Hindlimb muscle (tissue), 1 donor: Measurements from ENCODE around the gene RTKN. TPM values are rescaled to one million over a fixed set of nuclear protein-coding genes. Genes with fewer than 3 reads are reported as not detected.
A peak's percentile ranks its signal among the peaks of the same experiment; 100 is the strongest.
"Not testable (repeated sequence)": the region's sequence is repeated elsewhere in the genome, so short reads cannot be mapped to it uniquely, and the experiment has no call there.

Experiments used
- DNase-seq: peaks from one replicate; pipeline ENCODE4 v3.0.0-alpha.2; 2013
- polyA plus RNA-seq: library from polyadenylated mRNA; unstranded; fragments of 120-200 nt; gene quantifications from one replicate; pipeline ENCODE4 v1.2.1, GENCODE V29; 2013; ENCODE audit not compliant: insufficient read length

RTKN gene, protein sequence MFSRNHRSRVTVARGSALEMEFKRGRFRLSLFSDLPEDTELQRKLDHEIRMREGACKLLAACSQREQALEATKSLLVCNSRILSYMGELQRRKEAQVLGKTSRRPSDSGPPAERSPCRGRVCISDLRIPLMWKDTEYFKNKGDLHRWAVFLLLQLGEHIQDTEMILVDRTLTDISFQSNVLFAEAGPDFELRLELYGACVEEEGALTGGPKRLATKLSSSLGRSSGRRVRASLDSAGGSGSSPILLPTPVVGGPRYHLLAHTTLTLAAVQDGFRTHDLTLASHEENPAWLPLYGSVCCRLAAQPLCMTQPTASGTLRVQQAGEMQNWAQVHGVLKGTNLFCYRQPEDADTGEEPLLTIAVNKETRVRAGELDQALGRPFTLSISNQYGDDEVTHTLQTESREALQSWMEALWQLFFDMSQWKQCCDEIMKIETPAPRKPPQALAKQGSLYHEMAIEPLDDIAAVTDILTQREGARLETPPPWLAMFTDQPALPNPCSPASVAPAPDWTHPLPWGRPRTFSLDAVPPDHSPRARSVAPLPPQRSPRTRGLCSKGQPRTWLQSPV
- 60.4 TPM for polyA plus RNA-seq

DNA sequence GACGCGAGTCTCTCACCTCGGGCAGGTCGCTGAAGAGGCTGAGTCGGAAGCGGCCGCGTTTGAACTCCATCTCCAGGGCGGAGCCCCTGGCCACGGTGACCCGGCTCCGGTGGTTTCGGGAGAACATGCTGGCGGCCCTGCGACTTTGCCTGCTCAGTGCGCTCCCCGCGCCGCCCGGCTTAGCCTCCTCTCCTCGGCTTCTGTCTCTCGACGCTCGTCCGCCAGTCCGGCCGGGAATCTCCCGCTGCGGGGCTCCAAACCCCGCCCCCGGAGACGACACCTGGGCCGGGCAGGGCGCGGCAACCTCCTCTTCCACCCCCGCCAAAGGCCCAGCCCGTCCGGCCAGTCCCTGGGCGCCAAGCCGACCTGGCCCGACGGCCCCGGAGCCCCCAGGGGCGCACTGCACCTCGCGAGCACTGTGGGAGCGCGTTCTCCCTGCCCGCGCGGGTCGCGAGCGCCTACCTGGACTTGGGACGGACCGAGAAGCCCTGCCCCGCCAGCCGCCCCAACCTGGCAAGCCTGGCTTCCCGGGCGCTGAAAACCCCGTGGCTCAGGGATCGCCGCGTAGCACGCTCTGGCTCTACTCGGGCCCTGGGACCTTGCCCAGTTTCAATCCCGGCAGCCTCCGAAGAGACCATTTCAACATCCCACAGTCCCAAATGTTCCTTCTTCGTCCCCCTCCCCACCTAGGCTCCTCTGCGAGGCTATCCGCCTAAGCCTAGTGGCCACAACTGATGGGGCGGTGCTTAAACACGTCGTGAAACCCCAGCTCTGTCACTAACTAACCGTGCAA lies at the start of gene RTKN:
TSS of gene RTKN (minus strand) at position 248 of the 793 bp plus-strand sequence. CDS start at position 127, 121 bp downstream.
- DNase-seq, result peak; percentile 54

DNA sequence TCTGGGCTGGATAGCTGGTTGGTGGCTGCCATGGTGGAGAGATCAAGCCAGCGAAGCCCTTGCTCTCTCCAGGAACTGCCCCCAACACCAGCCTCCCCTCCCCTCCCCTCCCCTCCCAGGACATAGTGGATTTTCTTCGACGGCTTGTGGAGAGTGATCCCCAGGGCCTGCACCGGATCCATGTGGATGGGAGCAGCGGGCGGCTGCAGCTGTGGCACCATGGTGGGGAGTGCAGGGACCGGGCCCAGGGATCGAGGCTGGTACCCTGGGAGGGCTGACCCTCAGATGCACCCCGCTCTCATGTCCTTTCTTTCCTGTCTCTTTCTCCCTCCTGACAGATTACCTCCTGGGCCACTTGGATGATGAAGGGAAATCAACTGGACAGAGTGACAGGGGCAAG lies 48.2 kb upstream of the RTKN start:
- no peak for DNase-seq

DNA sequence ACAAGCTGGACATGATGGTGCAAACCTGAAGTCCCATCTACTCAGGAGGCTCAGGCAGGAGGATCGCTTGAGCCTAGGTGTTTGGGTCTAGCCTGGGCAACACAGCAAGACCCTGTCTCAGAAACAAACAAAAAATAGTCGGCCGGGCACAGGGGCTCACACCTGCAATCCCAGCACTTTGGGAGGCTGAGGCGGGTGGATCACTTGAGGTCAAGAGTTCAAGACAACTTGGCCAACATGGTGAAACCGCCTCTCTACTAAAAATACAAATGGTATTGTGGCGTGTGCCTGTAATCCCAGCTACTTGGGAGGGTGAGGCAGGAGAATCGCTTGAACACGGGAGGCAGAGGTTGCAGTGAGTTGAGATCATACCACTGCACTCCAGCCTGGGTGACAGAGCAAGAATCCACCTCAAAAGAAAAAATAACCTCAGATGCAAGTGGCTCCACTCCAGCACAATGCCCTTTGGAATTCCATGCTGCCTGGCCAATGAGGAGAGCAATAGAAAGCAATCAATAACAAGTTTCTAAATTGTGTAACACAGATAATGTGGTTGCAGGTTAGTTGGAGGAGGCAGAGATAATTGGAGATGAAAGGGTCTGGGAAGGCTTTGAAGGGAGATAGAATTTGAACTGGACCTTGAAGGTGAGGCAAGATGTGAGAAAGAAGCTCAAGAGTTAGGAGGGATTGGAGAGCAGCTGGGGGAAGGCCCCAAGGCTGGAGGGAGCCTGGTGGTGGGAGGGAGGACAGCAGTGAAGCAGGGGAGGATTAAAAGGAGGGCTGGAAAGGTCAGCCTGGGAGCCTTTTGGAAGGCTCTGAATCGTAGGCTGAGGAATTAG lies 47.1 kb upstream of the RTKN start:
- no peak for DNase-seq

DNA sequence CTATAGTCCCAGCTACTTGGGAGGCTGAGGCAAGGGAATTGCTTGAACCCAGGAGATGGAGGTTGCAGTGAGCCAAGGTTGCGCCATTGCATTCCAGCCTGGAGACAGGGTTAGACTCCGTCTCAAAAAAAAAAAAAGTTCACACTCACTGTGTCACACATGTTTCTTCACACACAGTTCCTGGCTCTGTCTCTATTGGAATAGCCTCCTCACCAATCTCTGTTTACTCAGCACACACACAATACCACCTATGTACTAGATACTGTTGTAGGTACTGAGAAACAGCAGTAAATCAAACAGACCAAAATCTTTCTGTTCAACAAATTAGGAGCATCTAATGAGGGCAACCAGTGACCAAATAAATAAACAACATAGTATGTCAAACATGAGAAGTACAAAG lies 44.4 kb upstream of the RTKN start:
- DNase-seq, result no peak

DNA sequence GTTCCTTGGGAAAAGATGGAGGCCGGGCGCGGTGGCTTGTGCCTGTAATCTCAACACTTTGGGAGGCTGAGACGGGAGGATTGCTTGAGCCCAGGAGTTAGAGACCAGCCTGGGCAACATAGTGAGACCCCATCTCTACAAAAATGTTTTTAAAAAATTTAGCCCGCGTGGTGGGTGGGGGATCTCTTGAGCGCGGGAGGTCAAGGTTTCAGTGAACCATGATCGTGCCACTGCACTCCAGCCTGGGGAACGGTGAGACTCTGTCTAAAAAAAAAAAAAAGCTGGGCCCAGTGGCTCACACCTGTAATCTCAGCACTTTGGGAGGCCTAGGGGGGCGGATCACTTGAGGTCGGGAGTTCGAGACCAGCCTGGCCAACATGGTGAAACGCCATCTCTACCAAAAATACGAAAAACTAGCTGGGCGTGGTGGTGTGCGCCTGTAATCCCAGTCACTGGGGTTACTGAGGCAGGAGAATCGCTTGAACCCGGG lies 42.0 kb upstream of the RTKN start:
- DNase-seq, result not testable (repeated sequence)

DNA sequence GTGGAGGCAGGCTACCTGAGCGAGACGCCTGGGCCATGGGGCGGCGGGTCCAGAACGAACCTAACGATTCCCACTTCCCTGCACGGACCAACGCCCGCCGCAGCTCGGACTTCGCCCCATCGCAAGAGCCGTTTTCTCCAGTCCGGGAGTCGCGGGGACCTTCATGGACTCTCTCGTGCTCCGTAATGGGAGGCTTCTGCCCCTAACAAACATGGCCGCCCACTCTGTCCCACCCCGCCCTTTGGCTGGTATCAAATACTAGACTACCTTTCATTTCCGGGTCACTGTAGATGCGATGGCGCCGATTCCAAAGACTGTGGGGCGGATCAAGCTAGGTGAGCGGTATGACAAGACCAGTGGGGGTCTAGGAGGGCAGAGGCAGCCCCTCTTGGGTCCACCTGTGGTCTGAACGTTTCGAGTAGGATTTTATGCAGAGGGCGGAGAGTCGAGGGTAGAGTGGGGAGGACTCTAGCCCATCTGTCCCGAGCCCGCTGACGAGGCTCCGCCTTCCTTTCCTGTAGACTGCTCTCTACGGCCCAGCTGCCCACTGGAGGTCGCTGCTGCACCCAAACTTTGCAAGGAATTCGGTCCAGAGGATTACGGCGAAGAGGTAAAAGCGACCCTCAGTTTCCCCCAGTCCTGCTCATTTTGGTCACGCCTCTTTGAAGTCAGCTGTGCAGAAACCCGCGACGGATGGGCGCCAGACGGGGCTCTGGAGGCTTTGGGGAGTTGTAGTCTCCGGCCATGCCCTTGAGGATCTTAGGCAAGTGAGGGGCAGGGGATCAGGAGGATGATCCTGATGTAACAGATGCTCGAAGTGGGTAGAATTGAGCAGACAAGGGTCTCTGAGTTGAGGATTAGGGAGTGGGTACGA lies 41.3 kb upstream of the RTKN start, which contains the start of the genes CCDC142 and TTC31:
TSS of gene CCDC142 (minus strand) at position 198 of the 874 bp plus-strand sequence. CDS start at position 37, 161 bp downstream.
TSS of gene TTC31 (plus strand) at position 281 of the 874 bp plus-strand sequence. CDS start at position 296, 15 bp downstream.
- peak; percentile 96 for DNase-seq

DNA sequence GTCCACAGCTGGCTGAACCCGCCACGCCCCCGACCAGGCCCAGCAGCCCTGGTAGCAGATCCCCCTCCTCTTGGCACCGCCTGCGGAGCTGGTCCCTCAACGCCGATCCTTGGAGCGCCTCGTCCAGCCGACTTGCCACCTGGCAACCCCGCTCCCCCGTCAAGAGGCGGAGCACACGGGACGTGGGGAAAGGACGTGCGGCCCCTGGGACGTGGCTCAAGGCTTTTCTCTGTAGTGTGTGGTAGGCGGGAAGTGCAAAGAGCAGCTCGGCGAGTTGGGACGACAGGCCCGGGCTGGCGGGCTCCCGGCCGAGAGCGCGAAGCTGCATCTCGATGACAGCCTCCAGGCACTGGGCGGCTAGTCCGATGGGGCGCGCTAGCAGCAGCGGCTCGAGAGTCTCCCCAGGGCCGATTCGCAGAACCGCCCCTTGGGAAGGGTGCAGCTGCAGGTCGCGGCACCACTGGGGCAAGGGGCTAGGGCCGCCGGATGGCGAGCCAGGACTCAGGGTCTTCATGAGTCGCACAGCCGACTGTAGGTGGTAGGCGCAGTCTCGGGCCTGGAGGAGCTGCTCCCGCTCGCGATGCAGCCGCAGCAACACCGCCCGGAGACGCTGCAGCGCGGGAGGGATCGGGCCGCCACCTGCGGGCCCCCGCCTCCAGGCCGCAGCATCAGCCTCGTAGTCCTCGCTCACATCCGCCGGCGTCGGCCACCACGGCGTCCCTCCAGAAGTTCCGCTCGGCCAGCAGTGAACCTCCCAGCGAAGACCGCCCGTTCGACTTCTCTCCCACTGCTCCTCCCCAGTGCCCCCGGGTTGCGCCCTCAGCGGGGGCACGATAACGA lies 40.4 kb upstream of the RTKN start:
- no peak for DNase-seq

DNA sequence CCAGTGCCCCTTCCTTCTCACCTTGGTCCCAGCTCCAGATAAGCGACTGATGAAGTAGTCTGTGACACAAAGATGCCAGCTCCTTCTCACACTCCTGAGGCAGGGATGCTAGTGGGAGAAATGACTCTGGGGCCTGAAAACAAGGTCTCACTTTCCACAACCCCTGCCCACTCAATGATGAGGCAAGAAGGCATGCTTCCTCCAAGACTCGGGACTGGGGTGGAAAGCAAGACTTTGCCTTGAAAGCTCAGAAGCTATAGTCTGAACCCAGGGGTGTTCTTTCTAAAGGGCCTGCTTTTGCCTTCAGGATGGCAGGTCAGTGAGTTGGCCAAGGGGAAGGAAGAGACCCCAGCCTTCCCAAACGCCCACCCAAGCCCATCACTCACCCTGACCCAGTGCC lies 39.7 kb upstream of the RTKN start:
- no peak for DNase-seq

DNA sequence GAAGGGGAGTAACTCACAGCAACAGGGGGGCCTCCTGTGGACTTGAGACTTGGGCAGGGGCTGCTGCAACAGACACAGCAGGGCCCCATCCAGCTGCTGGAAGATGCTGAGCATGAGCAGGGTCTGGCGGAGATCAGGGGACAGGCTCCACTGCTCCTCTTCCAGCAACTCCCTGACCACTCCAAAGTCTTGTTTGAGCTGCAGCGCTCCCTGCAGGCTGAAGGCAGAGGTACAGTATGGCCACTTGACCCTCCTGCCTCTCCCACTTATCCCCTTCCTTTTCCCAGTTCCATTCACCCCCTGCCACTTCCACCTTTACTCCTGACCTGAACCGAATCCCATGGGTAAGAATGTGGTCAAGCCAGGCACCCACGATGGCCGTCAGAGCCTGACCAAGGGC lies 33.2 kb upstream of the RTKN start:
- no peak for DNase-seq

DNA sequence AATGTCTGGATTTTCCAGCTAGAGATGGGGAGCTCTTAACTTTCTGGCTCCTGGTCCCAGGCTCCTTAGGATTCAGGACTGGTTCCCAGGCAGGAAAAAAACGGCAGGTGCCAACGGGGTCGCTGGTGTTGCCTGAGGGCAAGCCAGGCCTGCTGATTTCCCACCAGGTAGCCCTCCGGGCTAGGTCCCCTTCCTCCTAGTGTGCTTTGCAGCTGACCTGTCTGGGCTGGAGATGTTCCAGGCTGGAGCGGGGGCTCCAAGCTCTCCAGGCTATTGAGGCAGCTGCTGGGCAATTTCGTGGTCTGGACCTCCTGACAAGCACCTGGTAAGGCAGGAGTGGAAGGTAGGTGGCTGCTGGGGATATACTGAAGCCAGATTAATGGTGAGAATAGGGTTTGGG lies 32.7 kb upstream of the RTKN start:
- DNase-seq, result no peak

DNA sequence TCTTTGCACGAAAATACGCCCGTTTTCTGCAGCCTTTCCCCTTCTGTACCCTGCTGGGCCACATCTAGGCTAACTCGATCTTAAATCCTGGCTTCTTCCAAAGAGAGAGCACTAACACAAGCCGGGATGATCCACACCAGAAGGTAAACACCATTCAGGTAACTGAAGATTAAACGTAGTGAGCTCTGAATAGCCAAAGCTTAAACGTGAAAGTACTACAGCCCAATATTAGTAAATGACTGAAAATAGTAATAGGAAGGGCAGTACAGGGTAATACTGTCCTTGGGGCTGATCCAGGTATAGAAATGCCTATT lies 31.2 kb upstream of the RTKN start:
- DNase-seq, result no peak

DNA sequence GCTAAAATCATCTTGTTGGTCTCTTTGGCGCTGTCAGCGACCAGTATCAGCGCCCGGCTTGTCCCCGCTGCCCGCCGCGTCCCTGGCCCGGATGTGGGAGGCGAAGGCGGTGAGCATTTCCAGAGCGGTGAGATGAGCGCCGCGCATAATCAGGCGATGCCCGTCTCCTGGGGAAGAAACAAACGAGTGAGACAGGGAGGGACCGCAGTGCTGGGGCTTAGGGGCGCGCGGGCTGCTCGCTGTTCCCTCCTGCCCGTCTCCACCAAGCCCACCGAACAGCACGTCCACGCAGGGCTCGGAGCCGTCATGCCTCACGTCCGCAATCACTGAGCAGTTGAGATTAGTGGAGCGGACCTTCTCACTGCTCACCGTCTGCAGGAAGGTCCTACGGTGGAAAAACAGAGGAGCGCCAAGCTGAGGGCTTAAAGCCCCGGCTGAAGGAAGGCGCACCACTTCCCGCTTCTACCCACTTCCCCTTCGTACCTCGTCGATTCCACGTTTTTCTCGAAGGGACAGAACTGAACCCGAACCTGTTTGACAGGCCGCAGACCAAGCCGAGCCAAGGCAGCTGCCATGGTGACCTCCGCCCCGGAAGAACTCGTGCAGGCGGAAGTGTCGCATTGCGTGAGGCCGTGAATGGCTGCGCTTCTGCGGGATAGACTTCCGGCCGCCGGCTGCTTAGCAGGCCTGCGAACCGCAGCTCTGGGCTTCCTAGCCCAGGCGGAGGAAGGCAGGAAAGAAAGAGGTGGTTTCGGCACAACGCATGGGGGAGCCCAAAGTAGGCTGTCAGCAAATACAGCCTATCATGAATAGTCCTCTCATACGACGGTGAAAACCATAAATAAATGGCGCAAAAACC lies 30.6 kb upstream of the RTKN start, which contains the start of gene MRPL53:
TSS of gene MRPL53 (minus strand) at position 595 of the 859 bp plus-strand sequence. CDS start at position 575, 20 bp downstream.
- peak; percentile 97 for DNase-seq

DNA sequence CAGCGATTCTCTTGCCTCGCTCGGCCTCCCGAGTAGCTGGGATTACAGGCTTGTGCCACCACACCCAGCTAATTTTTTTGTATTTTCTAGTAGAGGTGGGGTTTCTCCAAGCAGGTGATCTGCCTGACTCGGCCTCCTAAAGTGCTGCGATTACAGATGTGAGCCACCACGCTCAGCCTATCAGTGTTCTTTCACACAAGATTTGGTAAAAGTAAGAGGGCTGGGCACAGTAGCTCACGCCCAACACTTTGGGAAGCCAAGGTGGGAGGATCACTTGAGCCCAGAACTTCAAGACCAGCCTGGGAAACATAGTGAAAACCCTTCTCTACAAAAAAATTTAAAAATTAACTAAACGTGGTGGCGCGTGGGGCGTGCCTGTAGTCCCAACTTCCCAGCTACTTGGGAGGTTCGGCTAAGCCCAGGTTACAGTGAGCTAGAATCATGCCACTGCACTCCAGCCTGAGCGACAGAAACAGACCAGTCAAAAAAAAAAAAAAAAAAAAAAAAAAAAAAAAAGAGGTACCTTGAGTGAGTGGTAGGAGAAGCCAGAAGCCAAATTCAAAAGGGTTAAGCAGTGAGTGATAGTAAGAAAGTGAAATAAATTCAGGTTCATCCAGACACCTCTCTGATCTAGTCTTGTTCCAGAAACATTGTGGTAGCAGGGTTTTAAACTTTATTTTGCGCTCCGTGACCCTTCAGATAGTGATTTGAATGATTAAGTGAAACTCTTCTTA lies 29.8 kb upstream of the RTKN start:
- DNase-seq, result no peak

DNA sequence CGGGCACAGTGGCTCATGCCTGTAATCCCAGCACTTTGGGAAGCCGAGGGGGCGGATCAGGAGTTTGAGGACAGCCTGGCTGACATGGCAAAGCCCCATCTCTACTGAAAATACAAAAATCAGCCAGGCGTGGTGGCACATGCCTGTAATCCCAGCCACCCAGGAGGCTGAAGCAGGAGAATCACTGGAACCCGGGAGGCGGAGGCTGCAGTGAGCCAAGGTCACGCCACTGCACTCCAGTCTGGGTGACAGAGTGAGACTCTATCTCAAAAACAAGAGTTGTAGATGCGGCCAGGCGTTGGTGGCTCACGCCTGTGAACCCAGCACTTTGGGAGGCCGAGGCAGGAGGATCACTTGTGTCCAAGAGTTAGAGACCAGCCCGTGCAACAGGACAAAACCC lies 29.0 kb upstream of the RTKN start:
- DNase-seq, result not testable (repeated sequence)

DNA sequence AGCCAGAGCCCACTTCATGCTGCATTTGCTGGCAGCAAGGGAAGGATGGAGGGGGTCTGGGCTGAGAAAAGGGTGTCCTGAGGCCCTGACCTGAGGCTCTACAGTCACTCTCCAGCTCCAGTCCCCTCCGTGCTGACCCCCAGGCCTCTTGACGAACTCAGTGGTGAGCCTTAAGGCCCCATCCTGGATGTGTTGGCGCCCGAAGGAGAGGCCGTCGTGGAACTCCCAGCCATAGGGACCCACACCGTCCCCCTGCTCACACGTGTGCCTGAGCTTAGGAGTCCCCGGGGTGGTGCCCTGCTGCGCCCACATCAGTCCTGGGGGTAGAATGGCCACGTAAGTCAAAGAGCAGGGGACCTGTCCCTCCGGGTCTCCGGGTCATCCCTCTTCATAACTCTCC lies 22.7 kb upstream of the RTKN start:
- no peak for DNase-seq

DNA sequence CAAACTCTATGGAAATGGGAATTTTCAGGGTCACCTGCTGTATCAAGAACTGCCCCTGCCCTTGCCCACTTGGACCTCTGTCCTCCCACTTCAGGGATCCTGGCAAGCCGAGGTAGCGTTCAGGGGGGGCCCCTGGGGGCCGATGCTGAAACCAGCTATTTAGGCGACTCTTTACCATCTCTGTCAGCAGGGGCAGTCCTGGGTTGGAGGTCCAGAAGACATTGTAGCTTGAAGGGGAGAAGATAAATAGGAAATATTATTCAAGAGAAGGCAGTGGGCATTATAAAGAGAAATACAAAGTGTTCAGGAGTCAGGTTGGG lies 21.0 kb upstream of the RTKN start:
- no peak for DNase-seq

DNA sequence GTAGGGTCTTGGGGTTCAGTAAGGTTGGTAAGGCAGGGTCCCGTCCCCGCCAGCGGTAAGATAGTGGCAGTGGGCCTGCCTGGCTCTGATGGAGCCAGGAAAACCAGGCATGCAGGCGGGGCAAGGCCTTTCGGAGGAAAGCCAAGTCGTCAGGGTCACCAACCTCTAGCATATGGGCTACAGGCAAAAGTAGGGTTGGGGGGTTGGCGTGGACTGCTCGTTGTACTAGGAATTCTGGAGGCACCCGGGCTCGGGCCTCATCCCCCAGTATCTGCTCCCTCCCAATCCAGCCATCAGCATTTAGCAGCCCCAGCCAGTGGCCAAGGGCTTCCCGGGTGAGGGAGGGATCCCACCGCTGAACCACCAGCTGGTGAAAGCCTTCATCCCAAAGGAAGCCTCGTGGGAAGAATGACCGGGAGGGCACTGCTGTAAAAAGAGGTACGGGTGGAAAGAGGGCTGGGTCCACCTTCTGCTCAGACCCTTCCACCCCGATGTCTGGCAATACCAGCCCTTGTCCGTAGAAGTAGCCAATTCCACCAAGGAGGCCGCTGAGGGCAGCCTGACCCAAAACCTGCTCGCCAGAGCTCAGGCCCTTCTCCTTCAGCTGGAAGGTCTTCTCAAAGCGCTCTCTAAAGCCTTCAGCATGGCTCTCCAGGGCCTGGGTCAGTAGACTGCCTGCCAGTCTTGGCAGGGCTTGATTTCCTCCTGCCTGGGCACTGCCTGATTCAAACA lies 20.5 kb upstream of the RTKN start:
- no peak for DNase-seq
